Neural crest cell (in vitro differentiated cells): ENCODE measurements around the gene ACER2. TPM values are rescaled to one million over a fixed set of nuclear protein-coding genes. Genes with fewer than 3 reads are reported as not detected.

ENCODE experiments used
- DNase-seq: peaks from one replicate; pipeline ENCODE4 v3.0.0; 2021; ENCODE audit warnings: low read depth, mixed read lengths, low spot score
- H3K27ac Mint-ChIP-seq: one replicate; pipeline ENCODE4 v1.8.0; 2021; ENCODE audit warnings: mild to moderate bottlenecking, mixed read lengths; ENCODE audit not compliant: unreplicated experiment
- H3K27me3 Mint-ChIP-seq: 2 replicates; pipeline ENCODE4 v1.8.0; 2021; ENCODE audit warnings: low read depth, mild to moderate bottlenecking, mixed read lengths
- H3K36me3 Mint-ChIP-seq: 2 replicates; pipeline ENCODE4 v1.8.0; 2021; ENCODE audit warnings: low read depth, mild to moderate bottlenecking, mixed read lengths
- H3K4me1 Mint-ChIP-seq: 2 replicates; pipeline ENCODE4 v1.8.0; 2021; ENCODE audit warnings: mixed read lengths
- H3K4me3 Mint-ChIP-seq: one replicate; pipeline ENCODE4 v1.8.0; 2021; ENCODE audit warnings: mild to moderate bottlenecking, mixed read lengths
- H3K9me3 Mint-ChIP-seq: 2 replicates; pipeline ENCODE4 v1.8.0; 2021; ENCODE audit warnings: mixed read lengths
- CTCF ChIP-seq: fragments of 200-600 bp; sonication (generic); conservative IDR thresholded peaks from 2 replicates; pipeline ENCODE4 v1.5.0; 2021; ENCODE audit warnings: antibody characterized with exemption, mild to moderate bottlenecking
- total RNA-seq: library from RNA; stranded (reverse); gene quantifications from 2 replicates; pipeline ENCODE4 v1.2.1, GENCODE V29; 2021

The ACER2 gene
- total RNA-seq, 1 donor from 2014 or later, result 5.6 TPM

- Mint-ChIP-seq H3K9me3 (no peaks in the 10 kb centered on the region), H3K4me1 (peaks cover 11% of the 10 kb centered on the region), H3K27ac (no peak overlapping the region), H3K36me3 (no peaks in the 10 kb centered on the region), H3K27me3 (peaks cover 10% of the 10 kb centered on the region), H3K4me3 (peak overlapping the region; percentile 81)
- no peak for DNase-seq
- no peak for TF ChIP-seq CTCF
Observed at GRCh38 chr9:19464061-19464763, 55.4 kb downstream of the ACER2 start.

GRCh38 chr9:19464764-19465585 lies 56.2 kb downstream of the ACER2 start:
- Mint-ChIP-seq H3K9me3 (no peaks in the 10 kb centered on the region), H3K4me1 (peaks cover 11% of the 10 kb centered on the region), H3K36me3 (no peaks in the 10 kb centered on the region), H3K27me3 (peaks cover 10% of the 10 kb centered on the region), H3K27ac (no peak overlapping the region), H3K4me3 (peak overlapping the region; percentile 81)
- DNase-seq, result peak; percentile 79
- TF ChIP-seq CTCF, result peak; percentile 86

- TF ChIP-seq CTCF, result no peak
- peaks cover 11% of the 10 kb centered on the region for H3K4me1 Mint-ChIP-seq
- DNase-seq, result no peak
- no peak overlapping the region for H3K27ac Mint-ChIP-seq
- no peak overlapping the region for H3K4me3 Mint-ChIP-seq
- peaks cover 16% of the 10 kb centered on the region for H3K27me3 Mint-ChIP-seq
- no peaks in the 10 kb centered on the region for H3K36me3 Mint-ChIP-seq
- no peaks in the 10 kb centered on the region for H3K9me3 Mint-ChIP-seq
Observed at GRCh38 chr9:19465586-19466279, 56.9 kb downstream of the ACER2 start.

- no peak for DNase-seq
- Mint-ChIP-seq H3K36me3 (no peaks in the 10 kb centered on the region), H3K9me3 (no peaks in the 10 kb centered on the region), H3K4me1 (peaks cover 11% of the 10 kb centered on the region), H3K27me3 (peaks cover 20% of the 10 kb centered on the region), H3K4me3 (no peak overlapping the region), H3K27ac (no peak overlapping the region)
- TF ChIP-seq CTCF, result no peak
Observed at GRCh38 chr9:19466280-19466639, 57.5 kb downstream of the ACER2 start.

GRCh38 chr9:19469271-19469670 lies 60.5 kb downstream of the ACER2 start:
- Mint-ChIP-seq H3K36me3 (no peaks in the 10 kb centered on the region), H3K4me1 (peaks cover 13% of the 10 kb centered on the region), H3K4me3 (no peak overlapping the region), H3K27ac (no peak overlapping the region), H3K9me3 (no peaks in the 10 kb centered on the region), H3K27me3 (peaks cover 21% of the 10 kb centered on the region)
- DNase-seq, result no peak
- no peak for TF ChIP-seq CTCF
